ENCODE measurements around the gene TNS1. TPM values are rescaled to one million over a fixed set of nuclear protein-coding genes. Genes with fewer than 3 reads are reported as not detected.
"Not testable (repeated sequence)": the region's sequence is repeated elsewhere in the genome, so short reads cannot be mapped to it uniquely, and the experiment has no call there.

TNS1 gene
- total RNA-seq, 1 donor from 2014 or later: 54.5 TPM

DNA sequence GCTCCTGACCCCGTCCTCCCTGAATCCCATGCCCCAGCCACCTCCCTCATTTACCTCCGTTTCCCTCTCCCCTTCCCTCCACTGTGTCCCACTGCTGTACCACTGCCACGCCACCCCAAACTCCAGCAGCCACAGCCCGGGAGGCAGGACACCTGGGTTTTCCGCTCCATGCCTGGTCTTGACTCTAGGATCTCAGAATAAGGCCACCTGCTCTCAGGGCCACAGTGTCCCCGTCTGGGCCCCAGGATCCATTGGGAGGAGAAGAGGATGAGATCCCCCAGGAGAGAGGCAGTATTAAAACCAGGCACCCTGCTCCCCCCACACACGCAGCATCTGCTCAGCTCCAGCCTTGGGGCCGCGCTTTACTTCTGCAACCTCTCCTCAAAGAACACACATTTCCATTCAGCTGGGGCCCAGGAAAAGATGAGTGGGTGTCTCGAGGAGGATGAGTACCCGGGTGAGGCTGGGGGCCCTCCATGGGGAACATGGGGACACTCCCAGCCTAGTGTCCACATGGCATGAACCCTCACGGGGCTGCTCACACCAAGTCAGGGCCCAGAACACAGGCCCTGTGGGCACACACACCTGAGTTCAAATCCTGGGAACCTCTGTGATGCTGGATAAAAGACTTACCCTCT lies 32.8 kb upstream of the TNS1 start:
- H3K27me3 ChIP-seq (ENCODE audit: control insufficient read depth, insufficient read depth, low read length): peaks cover 36% of the 10 kb centered on the region
- DNase-seq (ENCODE audit: low read depth): no peak
- H3K36me3 ChIP-seq (ENCODE audit: control insufficient read depth, insufficient read depth, low read length): no peaks in the 10 kb centered on the region
- no peak overlapping the region for H3K4me3 ChIP-seq (ENCODE audit: low read depth, low read length)
- TF ChIP-seq CTCF (IDR thresholded peaks at IDR 0.05; ENCODE audit: insufficient read depth, low read length, poor library complexity, severe bottlenecking): no peak

GRCh38 chr2:218034497-218035213 lies 31.9 kb upstream of the TNS1 start:
- not testable (repeated sequence) for H3K4me3 ChIP-seq (ENCODE audit: low read depth, low read length); H3K36me3 ChIP-seq (ENCODE audit: control insufficient read depth, insufficient read depth, low read length); DNase-seq (ENCODE audit: low read depth)
- H3K27me3 ChIP-seq (ENCODE audit: control insufficient read depth, insufficient read depth, low read length): peaks cover 36% of the 10 kb centered on the region
- TF ChIP-seq CTCF (IDR thresholded peaks at IDR 0.05; ENCODE audit: insufficient read depth, low read length, poor library complexity, severe bottlenecking): peak; percentile 66

GRCh38 chr2:218033590-218034496 lies 31.0 kb upstream of the TNS1 start:
- no peak for TF ChIP-seq CTCF (IDR thresholded peaks at IDR 0.05; ENCODE audit: insufficient read depth, low read length, poor library complexity, severe bottlenecking)
- Histone ChIP-seq H3K4me3 (ENCODE audit: low read depth, low read length) (no peak overlapping the region), H3K36me3 (ENCODE audit: control insufficient read depth, insufficient read depth, low read length) (no peaks in the 10 kb centered on the region), H3K27me3 (ENCODE audit: control insufficient read depth, insufficient read depth, low read length) (peaks cover 36% of the 10 kb centered on the region)
- DNase-seq (ENCODE audit: low read depth): no peak

GRCh38 chr2:218033208-218033589 lies 30.4 kb upstream of the TNS1 start:
- Histone ChIP-seq H3K4me3 (ENCODE audit: low read depth, low read length) (no peak overlapping the region), H3K27me3 (ENCODE audit: control insufficient read depth, insufficient read depth, low read length) (peaks cover 36% of the 10 kb centered on the region), H3K36me3 (ENCODE audit: control insufficient read depth, insufficient read depth, low read length) (no peaks in the 10 kb centered on the region)
- no peak for TF ChIP-seq CTCF (IDR thresholded peaks at IDR 0.05; ENCODE audit: insufficient read depth, low read length, poor library complexity, severe bottlenecking)
- no peak for DNase-seq (ENCODE audit: low read depth)

GRCh38 chr2:218032336-218033171 lies 29.8 kb upstream of the TNS1 start:
- Histone ChIP-seq H3K27me3 (ENCODE audit: control insufficient read depth, insufficient read depth, low read length) (peaks cover 36% of the 10 kb centered on the region), H3K36me3 (ENCODE audit: control insufficient read depth, insufficient read depth, low read length) (no peaks in the 10 kb centered on the region), H3K4me3 (ENCODE audit: low read depth, low read length) (no peak overlapping the region)
- no peak for TF ChIP-seq CTCF (IDR thresholded peaks at IDR 0.05; ENCODE audit: insufficient read depth, low read length, poor library complexity, severe bottlenecking)
- DNase-seq (ENCODE audit: low read depth): no peak

Data from kidney epithelial cell (primary cell).